HG03575 (cell line): ENCODE results near the gene GADL1.

Source experiments
- ATAC-seq: cut with Tn5 transposase; IDR thresholded peaks from one replicate; pipeline ENCODE4 v1.9.1; 2021; ENCODE audit not compliant: unreplicated experiment, insufficient number of reproducible peaks, low FRiP score; ENCODE audit errors: extremely low read depth

Gene GADL1

DNA sequence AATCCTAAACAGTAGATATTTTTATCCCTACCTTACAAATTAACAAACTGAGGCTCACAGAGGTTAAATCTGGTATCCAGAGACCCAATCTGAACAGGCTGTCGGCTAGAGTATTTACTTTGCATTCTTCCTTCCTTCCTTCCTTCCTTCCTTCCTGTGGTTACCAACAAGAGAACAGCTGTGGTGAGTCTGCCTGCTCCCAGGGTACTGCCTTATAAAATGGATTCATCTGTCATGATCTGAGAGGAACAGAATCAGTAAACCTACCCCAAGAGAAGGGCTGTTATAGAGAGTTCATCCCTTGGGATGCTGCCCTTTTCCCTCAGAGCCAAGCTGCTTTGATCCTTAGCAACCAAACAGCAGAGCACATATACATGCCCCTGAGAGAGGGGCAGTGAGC lies 3.6 kb downstream of the GADL1 start:
- no peak for ATAC-seq

DNA sequence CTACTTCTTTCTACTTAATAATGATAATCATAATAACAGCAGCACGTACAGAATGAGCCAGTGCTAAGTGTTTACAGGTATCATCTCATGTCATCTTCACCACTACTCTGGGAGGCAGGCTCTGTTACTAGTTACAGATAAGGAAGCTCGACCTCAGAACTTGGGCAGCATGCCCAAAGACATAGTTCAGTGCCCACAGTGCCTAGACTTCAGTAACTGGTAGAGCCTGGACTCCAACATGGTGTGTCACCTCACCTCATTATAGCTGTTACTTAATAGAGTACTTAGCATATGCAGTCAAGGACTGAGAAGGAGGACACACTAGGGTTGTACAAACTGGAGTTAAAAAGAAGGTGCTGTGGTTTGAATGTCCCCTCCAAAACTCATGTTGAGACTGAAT lies 7.6 kb downstream of the GADL1 start:
- no peak for ATAC-seq

DNA sequence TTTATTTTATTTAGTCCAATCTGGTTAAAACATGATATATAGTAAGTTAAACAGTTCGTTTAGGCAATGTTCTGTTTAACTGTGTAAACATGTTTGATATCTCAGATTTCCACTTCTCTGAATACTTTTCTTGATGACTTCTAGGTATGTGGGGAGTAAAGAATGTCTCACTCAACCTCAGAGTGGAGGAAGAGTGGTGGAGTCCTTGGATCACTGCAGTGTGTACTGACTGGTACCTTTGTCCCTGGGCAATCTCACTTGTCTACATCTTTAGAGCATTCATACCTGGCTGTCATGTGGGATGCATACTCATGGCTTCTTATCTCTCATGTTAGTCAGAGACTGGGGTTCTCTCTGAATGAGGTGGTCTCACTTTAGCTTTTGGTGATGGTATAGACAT lies 15.6 kb downstream of the GADL1 start:
- ATAC-seq, result no peak

DNA sequence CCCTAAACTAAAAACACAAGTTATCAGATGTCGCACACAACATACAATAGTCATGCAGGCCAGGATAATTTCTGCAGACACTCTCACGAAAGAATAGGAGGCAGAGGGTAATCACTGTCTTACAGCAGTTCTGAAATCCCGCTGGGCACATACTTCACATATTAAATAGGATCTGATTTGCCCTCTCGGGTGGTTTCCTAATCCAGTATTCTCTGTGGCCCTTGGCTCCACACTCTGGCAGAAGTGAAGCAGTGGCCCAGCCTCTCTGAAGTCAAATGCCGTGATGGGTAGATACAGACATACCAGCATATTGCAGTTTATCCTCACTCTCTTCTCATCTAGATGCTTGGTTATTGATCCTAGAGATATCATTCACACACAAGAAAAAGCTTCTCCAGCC lies 19.0 kb downstream of the GADL1 start:
- no peak for ATAC-seq

DNA sequence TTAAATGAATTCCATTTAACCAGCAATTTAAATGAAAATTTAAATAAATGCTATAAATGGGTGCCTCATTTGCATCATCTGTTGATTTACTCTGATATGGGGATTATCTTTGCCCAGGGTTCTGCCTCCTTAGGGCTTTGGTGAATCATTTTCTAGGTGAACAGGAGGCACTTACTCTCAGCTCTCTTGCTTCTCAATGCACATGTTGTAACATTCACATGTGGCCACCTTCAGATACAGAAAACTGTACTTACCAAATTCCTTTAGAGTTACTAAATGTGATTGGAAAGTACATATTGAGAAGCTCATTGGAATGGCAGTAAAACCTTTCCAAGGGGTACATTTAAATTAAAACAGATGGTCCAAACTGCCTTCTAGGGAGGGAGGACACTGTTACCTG lies 20.8 kb downstream of the GADL1 start:
- no peak for ATAC-seq

DNA sequence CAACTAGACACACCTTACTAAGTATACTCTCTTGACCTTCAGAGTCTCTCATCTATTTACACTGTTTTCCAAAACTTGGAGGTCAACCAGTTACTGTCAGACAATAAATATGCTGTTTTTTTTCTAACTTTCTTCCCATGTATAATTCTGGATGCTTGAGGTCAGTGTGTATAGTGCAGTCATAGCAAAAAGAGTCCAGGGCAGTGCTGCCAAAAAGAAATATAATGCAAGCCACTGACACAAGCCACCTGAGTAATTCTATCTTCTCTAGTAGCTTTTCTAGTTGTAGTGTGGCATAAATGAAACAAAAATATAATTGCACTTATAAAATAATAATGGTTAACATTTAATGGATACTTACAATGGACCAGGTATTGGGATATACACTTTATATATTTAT lies 21.6 kb downstream of the GADL1 start:
- ATAC-seq, result no peak

DNA sequence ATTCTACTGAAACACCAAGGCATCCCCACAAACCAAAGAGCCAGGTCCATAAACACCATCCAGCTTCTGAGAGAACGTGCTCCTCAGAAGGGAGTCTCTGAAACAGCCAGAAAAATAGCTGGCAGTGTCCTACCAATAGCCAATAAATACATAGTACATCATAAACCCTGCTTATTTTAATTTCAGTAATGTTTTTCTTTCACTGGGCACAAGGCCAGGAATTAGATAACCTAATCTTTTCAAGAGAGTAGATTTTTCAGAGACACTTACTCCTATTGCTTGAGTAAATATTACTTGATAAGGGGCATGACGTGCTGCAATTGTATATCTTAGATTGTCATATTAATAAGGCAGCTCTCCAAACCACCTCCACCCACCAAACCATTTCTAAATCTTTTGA lies 22.7 kb downstream of the GADL1 start:
- no peak for ATAC-seq

DNA sequence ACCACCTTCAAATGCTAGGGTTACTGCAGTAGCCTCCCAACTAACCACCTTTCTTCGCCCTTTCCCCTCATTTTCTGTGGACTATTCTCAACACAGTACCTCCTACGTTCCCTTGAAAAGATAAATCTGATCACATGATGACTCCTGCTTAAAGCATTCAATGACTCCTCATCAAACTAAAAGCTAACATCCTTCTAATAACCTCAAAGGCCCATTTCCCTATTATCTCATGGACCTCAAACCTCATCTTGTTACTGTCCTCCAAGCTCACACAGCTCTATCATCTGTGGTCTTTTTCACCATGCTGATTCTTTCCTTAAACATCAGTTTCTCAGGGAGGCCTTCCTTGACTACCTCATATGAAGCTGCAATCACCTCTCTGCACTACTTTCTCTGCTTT lies 29.6 kb downstream of the GADL1 start:
- ATAC-seq, result no peak

DNA sequence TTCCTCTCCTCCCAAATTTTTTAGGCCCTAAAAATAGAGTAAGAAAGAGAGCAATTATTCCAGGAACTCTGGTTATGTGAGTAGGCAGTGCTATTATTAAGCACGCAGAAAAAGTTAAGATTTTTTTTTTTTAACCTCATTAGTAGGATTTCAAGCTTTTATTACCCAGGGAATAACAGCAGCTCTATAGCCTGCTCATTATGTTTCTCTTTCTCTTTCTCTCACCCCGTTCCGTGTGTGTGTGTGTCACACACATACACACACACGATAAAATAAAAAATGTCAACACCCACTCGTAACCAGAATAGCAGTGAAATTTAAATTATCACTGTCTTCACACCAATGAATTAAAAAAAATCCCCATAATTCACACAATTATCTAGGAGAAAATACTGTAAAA lies 30.3 kb downstream of the GADL1 start:
- ATAC-seq, result no peak

DNA sequence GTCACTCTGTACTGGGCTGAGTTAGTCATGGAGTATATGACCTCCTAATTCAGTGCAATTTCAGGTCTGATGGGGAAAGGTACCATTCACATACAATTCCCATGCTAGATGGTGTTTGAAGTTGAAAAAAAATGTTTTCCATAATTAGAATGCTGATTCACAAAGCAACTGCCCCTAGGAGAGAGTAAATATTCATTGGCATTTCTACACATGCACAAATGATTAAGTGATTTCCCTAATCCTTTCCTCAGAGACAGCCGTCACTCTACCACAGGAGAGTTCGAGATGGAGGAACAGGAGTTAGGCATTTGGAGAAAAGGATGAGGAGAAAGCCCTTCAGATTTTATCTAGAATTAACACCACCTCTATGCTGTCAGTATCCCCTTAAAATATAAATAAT lies 32.5 kb downstream of the GADL1 start:
- no peak for ATAC-seq

DNA sequence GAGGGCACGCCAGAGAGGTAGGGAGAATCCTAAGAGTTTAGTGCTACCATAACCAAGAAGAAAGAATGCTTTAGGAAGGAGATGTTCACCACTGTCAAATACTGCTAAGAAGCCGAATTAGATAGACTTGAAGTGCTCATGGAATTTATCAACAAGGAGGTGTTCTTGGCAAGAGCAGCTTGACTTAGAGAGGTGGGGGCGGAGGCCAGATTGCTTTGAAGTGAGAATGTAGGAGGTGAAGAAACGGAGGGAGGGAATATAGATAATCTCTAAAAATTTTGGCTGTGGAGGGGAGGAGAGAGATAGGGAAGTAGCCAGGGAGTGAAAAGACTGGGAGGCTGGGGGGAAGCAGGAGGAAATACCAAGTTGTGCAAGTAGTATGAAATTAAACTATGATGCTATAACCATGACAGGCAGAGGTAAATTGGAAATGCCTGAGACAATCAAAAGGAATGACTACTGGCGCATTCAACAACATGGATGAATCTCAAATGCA lies 35.5 kb downstream of the GADL1 start:
- no peak for ATAC-seq

DNA sequence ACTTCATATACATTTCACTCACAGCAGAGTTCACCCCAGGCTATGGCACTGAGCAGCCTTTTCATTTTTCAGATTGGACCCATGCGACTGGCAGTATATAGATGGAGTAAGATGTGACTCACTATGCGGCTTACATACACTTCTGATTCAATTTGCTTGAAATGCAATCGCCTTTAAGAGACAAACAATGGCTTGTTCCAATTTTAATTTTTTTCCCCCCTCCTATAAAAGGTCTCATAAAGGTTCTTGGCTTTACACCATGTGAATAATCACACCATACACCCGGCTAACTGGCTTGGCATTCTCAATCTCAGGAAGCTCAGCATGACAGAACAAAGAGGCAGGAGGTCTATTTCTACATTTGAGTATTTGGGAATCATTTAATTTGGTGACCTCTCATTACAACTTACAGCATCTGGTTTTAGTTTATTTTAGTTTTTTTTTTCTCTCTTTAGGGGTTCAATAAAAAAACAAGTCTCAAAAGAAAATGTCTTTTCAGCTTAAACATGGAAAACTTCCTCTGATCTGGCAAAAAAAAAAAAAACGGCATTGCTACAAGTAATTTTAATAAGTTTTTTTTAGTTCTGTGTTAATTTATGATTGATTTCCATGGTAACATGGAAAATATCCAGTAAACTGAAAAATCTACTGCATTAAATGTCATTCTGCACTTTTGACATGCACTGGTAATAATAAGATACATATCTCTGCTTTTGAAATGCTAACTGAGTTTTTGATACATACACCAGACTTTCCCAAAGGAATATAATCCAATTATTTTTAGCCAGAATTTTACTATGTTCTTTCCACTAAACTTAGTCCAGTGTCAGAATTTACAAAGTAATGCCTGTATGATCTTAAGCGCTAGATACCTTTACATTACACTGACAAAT lies 38.8 kb downstream of the GADL1 start:
- no peak for ATAC-seq

DNA sequence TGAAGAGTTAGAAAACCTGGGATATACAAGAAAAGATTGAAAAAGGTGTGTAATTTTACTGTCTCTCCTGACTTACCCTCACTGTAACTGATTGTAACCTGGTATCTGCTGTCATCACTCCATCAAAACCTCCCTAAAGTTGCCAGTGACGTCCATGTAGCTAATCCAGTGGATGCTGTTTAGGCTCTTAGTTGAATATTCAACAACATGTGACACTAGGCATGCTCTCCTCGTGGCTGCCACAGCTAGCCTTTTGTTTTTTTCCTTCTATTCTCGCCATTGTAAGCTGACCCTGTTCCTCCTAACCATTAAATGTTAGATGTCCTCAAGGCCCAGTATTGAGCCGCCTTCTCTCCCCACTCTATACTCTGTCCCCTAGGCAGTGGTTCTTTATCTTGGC lies 41.6 kb downstream of the GADL1 start:
- no peak for ATAC-seq

DNA sequence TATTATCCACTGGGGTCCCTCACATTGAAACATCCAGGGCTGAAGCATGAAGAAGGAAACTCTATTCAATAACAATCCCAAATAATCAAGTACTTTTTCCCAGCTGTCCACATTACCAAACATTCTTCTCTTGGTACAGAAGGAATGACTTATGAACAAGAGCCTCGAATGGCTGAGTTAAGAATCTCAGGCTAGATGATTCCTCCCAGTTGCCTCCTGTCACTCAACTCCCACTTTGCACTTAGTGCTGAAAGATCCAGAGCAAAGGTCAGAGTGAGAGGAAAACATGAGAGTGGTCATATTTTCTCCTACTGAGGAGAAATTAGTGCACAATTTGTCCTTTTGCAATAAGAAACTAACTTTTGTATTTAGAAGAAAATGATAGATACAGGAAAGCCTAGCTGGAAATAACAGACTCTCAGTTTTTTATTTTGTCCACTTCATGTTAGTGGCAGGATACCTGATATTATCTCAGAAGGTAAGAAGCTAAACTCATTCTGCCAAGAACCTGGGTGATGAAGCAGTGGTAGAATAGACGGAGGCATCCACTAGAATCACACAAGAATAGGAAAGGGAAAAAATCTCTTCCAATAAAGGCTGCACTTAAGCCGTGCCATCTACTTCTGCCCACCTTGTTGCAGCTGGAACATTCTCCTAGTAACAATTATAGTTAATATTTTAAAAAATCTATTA lies 46.2 kb downstream of the GADL1 start:
- ATAC-seq, result no peak

DNA sequence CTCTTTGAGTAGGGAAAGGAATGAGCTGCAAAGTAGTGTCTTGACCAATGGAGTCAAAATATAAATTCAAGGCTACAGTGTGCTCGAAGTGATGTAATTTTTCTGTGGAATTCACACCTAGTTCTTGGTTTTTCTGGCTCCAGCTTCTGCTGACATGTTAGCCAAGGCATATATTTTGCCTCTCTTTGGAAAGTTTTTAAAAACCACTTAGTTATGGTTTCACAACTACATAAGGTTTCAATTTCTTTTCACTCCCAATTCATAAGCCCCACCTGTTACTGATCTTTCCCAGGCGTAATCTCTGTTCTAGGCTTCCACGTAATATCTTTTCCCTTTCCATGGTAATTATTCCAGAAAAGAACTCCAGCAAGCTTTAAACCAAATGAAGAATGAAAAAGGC lies 46.9 kb downstream of the GADL1 start:
- no peak for ATAC-seq

DNA sequence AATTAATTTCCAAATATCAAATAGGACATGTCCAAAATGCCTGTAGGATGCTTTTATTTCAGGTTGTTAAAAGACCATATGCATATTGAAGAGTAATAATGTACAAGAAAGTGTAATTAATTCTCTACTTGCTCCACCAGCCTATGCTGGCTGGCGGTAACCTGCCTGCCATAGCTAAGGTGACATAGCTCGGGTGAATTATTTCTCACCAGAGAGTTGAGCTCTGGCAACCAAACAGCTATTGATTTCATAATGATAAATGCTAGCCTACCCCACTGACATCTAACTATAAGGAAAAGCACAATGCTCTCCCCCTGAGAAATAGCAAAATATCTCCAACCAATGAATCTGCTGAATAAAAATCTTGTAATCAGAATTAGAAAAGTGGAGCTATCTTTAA lies 48.9 kb downstream of the GADL1 start:
- no peak for ATAC-seq

DNA sequence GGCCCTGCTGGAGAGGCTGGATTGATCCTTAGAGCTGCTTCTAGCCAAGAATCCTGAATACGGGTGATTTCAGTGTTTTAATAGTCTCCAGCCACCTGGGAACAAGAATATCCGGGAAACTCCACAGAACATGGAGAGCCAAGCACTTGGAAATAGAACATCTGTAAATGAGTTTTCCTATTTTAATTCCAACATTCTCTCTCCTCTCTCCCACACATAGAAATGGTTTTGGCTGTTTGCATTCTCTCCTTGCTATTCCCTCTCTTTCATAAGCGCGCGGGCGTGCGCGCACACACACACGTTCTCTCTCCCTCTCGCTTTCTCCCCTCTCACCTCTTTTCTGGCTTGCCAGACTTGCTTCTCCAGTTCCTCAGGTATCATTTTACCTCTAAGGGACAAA lies 50.6 kb downstream of the GADL1 start:
- no peak for ATAC-seq

DNA sequence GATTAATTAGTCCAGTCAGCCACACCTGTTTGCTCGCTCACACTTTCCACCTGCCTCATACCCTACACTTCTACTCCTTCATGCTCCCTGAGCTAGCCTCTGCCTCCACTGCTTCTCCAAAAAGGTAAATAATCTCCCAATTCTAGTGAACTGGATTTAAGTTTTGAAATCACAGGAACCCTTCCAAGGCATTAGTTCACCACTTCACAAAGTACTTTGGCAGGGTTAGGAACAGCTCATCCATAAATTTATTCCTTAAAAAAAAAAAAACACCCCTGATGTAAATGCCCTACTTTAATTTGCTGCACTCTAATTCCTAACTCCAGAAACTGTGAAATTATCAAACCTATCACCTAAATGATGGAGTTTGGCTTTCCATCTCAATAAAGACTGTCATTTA lies 58.3 kb downstream of the GADL1 start:
- ATAC-seq, result no peak

DNA sequence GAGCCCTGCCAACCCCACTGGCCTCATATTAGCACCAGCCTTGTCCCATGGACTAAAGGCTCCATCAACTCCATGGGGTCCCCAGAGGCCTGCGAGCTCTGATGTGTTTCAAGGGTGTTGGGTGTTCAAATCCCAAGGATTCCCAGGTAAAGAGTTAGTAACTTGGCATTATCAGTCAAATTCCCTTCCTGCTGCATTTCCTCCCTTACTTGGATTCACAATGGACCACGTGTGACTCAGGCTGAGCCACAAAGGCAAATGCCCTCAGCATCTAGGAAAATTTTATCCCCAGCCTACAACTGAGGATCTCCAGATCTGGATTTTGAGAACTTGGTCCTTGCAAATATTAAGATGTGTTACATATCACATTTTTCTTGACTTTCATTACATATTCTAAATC lies 58.8 kb downstream of the GADL1 start:
- no peak for ATAC-seq

DNA sequence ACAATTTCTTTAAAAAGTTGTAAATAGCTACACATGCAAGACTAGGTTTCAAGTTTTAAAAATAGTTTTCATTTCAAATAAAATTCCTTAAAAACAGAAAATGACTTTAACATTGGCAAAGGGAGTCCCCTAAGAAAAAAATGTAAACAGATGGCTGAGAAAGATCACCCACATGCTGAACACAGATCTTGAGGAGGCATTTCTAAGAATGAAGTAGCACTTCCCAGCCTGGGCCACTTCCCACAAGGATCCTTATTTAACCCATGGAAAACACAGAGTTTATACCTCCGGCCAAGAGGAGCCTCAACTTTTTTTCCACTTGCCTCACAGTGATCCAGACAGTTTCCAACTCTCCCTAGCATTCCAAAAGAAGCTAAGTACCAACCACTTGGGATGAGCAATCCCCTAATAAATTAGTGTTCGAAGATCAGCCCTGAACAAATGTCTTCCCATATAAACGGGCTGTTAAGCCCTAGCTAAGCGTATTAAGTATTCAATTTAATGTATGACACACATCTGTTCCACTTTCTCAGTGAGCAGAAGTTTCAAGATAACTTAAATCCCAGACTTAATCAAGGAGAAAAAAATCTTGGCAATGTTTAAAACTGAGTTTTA lies 61.4 kb downstream of the GADL1 start:
- no peak for ATAC-seq
